Measurements from ENCODE around the gene ITPA. TPM values are rescaled to one million over a fixed set of nuclear protein-coding genes. Genes with fewer than 3 reads are reported as not detected.
A peak's percentile ranks its signal among the peaks of the same experiment; 100 is the strongest.
"Not testable (repeated sequence)": the region's sequence is repeated elsewhere in the genome, so short reads cannot be mapped to it uniquely, and the experiment has no call there.

Gene ITPA
- total and polyA plus RNA-seq, 9 donors: 15.8 to 55.3 (median 31.1) TPM

GRCh38 chr20:3177746-3178485 is 31.4 kb upstream of the ITPA start:
- WGBS, 3 donors: 79 to 82% (median 82%) methylated on average over 8 of the region's 8 CpGs
- H3K4me1 ChIP-seq (ENCODE audit: insufficient read depth): no peaks in the 10 kb centered on the region
- H3K4me3 ChIP-seq: no peak overlapping the region
- H3K27ac ChIP-seq: no peak overlapping the region
- no peaks in the 10 kb centered on the region for H3K27me3 ChIP-seq
- TF ChIP-seq CTCF (IDR thresholded peaks at IDR 0.05): no peak
- H3K36me3 ChIP-seq: no peaks in the 10 kb centered on the region
- intact Hi-C loops (cut with DNase I): no loop called here
- no peaks in the 10 kb centered on the region for H3K9me3 ChIP-seq
- peak in 1 of 5 donors; percentile 8 for DNase-seq

GRCh38 chr20:3180319-3180718 is 29.0 kb upstream of the ITPA start:
- no peak for DNase-seq
- TF ChIP-seq POLR2A (IDR thresholded peaks at IDR 0.05) (no peak), EP300 (IDR thresholded peaks at IDR 0.05) (no peak), CTCF (IDR thresholded peaks at IDR 0.05) (no peak)
- Histone ChIP-seq H3K27me3 (no peaks in the 10 kb centered on the region), H3K27ac (no peak overlapping the region), H3K36me3 (no peaks in the 10 kb centered on the region), H3K9me3 (no peaks in the 10 kb centered on the region), H3K4me1 (ENCODE audit: insufficient read depth) (no peaks in the 10 kb centered on the region), H3K4me3 (no peak overlapping the region)
- intact Hi-C loops (cut with DNase I): no loop called here
- 60 to 80% (median 65%) methylated on average over 4 of the region's 4 CpGs for WGBS, 3 donors

GRCh38 chr20:3181270-3181669 is 28.0 kb upstream of the ITPA start:
- no peak for DNase-seq
- Histone ChIP-seq H3K27me3 (no peaks in the 10 kb centered on the region), H3K4me1 (ENCODE audit: insufficient read depth) (no peaks in the 10 kb centered on the region), H3K27ac (no peak overlapping the region), H3K36me3 (no peaks in the 10 kb centered on the region), H3K4me3 (no peak overlapping the region), H3K9me3 (no peaks in the 10 kb centered on the region)
- intact Hi-C loops (cut with DNase I): no loop called here
- WGBS, 3 donors: 70 to 75% (median 70%) methylated on average over 5 of the region's 5 CpGs
- no peak for TF ChIP-seq CTCF (IDR thresholded peaks at IDR 0.05)
- TF ChIP-seq EP300 (IDR thresholded peaks at IDR 0.05): no peak
- no peak for TF ChIP-seq POLR2A (IDR thresholded peaks at IDR 0.05)

GRCh38 chr20:3182429-3182828 is 26.9 kb upstream of the ITPA start:
- H3K36me3 ChIP-seq; DNase-seq; H3K9me3 ChIP-seq; H3K27me3 ChIP-seq; H3K27ac ChIP-seq; H3K4me3 ChIP-seq; intact Hi-C loops (cut with DNase I); H3K4me1 ChIP-seq (ENCODE audit: insufficient read depth): not testable (repeated sequence)
- 96 to 98% (median 97%) methylated on average over 5 of the region's 5 CpGs for WGBS, 3 donors

- Histone ChIP-seq H3K9me3 (no peaks in the 10 kb centered on the region), H3K36me3 (no peaks in the 10 kb centered on the region), H3K4me1 (ENCODE audit: insufficient read depth) (no peaks in the 10 kb centered on the region), H3K4me3 (no peak overlapping the region), H3K27ac (no peak overlapping the region), H3K27me3 (no peaks in the 10 kb centered on the region)
- DNase-seq: no peak
- intact Hi-C loops (cut with DNase I): no loop called here
- TF ChIP-seq EP300 (IDR thresholded peaks at IDR 0.05): no peak
- no peak for TF ChIP-seq CTCF (IDR thresholded peaks at IDR 0.05)
- no peak for TF ChIP-seq POLR2A (IDR thresholded peaks at IDR 0.05)
- 84 to 93% (median 91%) methylated on average over 3 of the region's 3 CpGs for WGBS, 3 donors
These were observed 25.2 kb upstream of the ITPA start for GRCh38 chr20:3183896-3184612.

- intact Hi-C loops (cut with DNase I); H3K36me3 ChIP-seq; H3K9me3 ChIP-seq; H3K4me3 ChIP-seq; H3K4me1 ChIP-seq (ENCODE audit: insufficient read depth); H3K27ac ChIP-seq; H3K27me3 ChIP-seq; DNase-seq: not testable (repeated sequence)
- 94 to 95% (median 94%) methylated on average over 9 of the region's 9 CpGs for WGBS, 3 donors
These were observed 21.4 kb upstream of the ITPA start for GRCh38 chr20:3187861-3188260.

All from ovary (tissue), 9 donors.